ENCODE measurements around the gene GPC3. TPM values are rescaled to one million over a fixed set of nuclear protein-coding genes. Genes with fewer than 3 reads are reported as not detected.

GPC3 gene
- total and polyA plus RNA-seq, 2 donors (not counting 3 experiments of a cell fraction or from before 2014, with no cell fraction given) = not detected

- TF ChIP-seq GATA2 (IDR thresholded peaks at IDR 0.05; ENCODE audit: insufficient read depth, insufficient read length, low read depth, low read length) (no peak), EZH2 (IDR thresholded peaks at IDR 0.05; ENCODE audit: borderline replicate concordance, low read depth, low read length, severe bottlenecking) (no peak), CTCF (IDR thresholded peaks at IDR 0.05; ENCODE audit: extremely low read depth in 1 of 2, insufficient read depth in 1 of 2, low read depth in 1 of 2, low read length in 2 of 2) (no peak), JUN (IDR thresholded peaks at IDR 0.05; ENCODE audit: borderline replicate concordance, insufficient read depth, insufficient read length, low read depth) (no peak), POLR2AphosphoS5 (IDR thresholded peaks at IDR 0.05; ENCODE audit: insufficient read depth, low read depth, low read length) (no peak), FOS (IDR thresholded peaks at IDR 0.05; ENCODE audit: borderline replicate concordance, insufficient read depth, low read length) (no peak), POLR2A (IDR thresholded peaks at IDR 0.05; ENCODE audit: low read depth, low read length) (no peak)
- H3K4me1 ChIP-seq (ENCODE audit: control insufficient read depth, extremely low read depth, insufficient read depth, low read length) = no peaks in the 10 kb centered on the region
- H3K79me2 ChIP-seq (ENCODE audit: control insufficient read depth, insufficient read depth, low read length) = no peaks in the 10 kb centered on the region
- POLR2A ChIA-PET = no interaction called here
- CTCF ChIA-PET = interaction anchor here (1.4 kb wide), 1 partner anchor 15 kb away, joined by 4 read pairs; no protein-coding TSS in a partner anchor
- no peaks in the 10 kb centered on the region for H4K20me1 ChIP-seq (replicated peaks; ENCODE audit: control insufficient read depth, extremely low read depth, insufficient read depth, low read length)
- no peak for DNase-seq (ENCODE audit: low read depth, low spot score)
- BruUV-seq (replicated peaks) = no TSS peak
- no peaks in the 10 kb centered on the region for H3K27me3 ChIP-seq (ENCODE audit: control insufficient read depth in 2 of 2, insufficient read depth in 2 of 2, low read length in 2 of 2)
- no peak overlapping the region for H2AFZ ChIP-seq (ENCODE audit: low read depth, low read length)
- H3K4me2 ChIP-seq (ENCODE audit: insufficient read depth, low read length) = no peak overlapping the region
- H3K4me3 ChIP-seq (replicated peaks in 1 of 3; ENCODE audit: insufficient read depth in 1 of 3, low read depth in 1 of 3, low read length in 3 of 3) = no peak overlapping the region
- no peak overlapping the region for H3K9ac ChIP-seq (replicated peaks; ENCODE audit: extremely low read depth, insufficient read depth, low read length)
- H3K36me3 ChIP-seq (ENCODE audit: control insufficient read depth in 2 of 2, extremely low read depth in 1 of 2, insufficient read depth in 2 of 2, low read length in 2 of 2) = no peaks in the 10 kb centered on the region
- H3K27ac ChIP-seq (ENCODE audit: insufficient read depth, low read depth, low read length) = no peak overlapping the region
- no peak for FAIRE-seq
- dilution Hi-C loops (cut with MboI; ENCODE audit: extremely low pct_ligation_motif_present, low sequenced_read_pairs) = no loop called here
- intact Hi-C loops (cut with micrococcal nuclease) = no loop called here
- no peaks in the 10 kb centered on the region for H3K9me3 ChIP-seq (replicated peaks; ENCODE audit: control insufficient read depth, insufficient read depth, low read length)
- H3K9me1 ChIP-seq (replicated peaks; ENCODE audit: control insufficient read depth, extremely low read depth, insufficient read depth, low read length) = no peaks in the 10 kb centered on the region
Measured at GRCh38 chrX:133854290-133854689, 131.1 kb downstream of the GPC3 start.
